DOHH2 (cell line): Measurements from ENCODE around the gene SLC39A10.
"Not testable (repeated sequence)": the region's sequence is repeated elsewhere in the genome, so short reads cannot be mapped to it uniquely, and the experiment has no call there.

Experiments used
- H3F3A ChIP-seq: fragments of 200-600 bp; sonication (generic), shearing (Covaris generic); 2 replicates; pipeline ENCODE4 v1.6.0; 2016; ENCODE audit warnings: antibody characterized with exemption, mild to moderate bottlenecking; ENCODE audit not compliant: control insufficient read depth, insufficient read depth
- H3K27ac ChIP-seq: fragments of 200-600 bp; sonication (generic); 2 replicates; pipeline ENCODE4 v1.5.1; 2014; ENCODE audit warnings: low read depth, mild to moderate bottlenecking, low read length, moderate library complexity
- H3K27me3 ChIP-seq: fragments of 200-600 bp; sonication (generic); 2 replicates; pipeline ENCODE4 v1.6.1; 2014; ENCODE audit warnings: mild to moderate bottlenecking, low read length, mixed read lengths; ENCODE audit not compliant: control insufficient read depth
- H3K36me3 ChIP-seq: fragments of 200-600 bp; sonication (generic); 2 replicates; pipeline ENCODE4 v1.6.1; 2014; ENCODE audit warnings: mild to moderate bottlenecking, low read length, moderate library complexity, mixed read lengths; ENCODE audit not compliant: control insufficient read depth
- H3K4me1 ChIP-seq: fragments of 200-600 bp; sonication (generic); 2 replicates; pipeline ENCODE4 v1.6.1; 2014; ENCODE audit warnings: mild to moderate bottlenecking, low read length, mixed read lengths; ENCODE audit not compliant: control insufficient read depth
- H3K4me2 ChIP-seq: fragments of 200-600 bp; sonication (generic); 2 replicates; pipeline ENCODE4 v1.6.0; 2014; ENCODE audit warnings: mild to moderate bottlenecking, low read length, moderate library complexity
- H3K4me3 ChIP-seq: fragments of 200-600 bp; sonication (generic); 2 replicates; pipeline ENCODE4 v1.5.1; 2014; ENCODE audit warnings: mild to moderate bottlenecking, low read length, mixed read lengths
- H3K79me2 ChIP-seq: fragments of 200-600 bp; sonication (generic); 2 replicates; pipeline ENCODE4 v1.6.1; 2014; ENCODE audit warnings: mild to moderate bottlenecking, low read length, mixed read lengths; ENCODE audit not compliant: control insufficient read depth
- H3K9me2 ChIP-seq: fragments of 200-600 bp; sonication (generic); replicated peaks from 2 replicates; pipeline ENCODE4 v1.6.1; 2014; ENCODE audit warnings: mild to moderate bottlenecking, low read length, mixed read lengths; ENCODE audit not compliant: control insufficient read depth
- H3K9me3 ChIP-seq: fragments of 200-600 bp; sonication (generic); 2 replicates; pipeline ENCODE4 v1.6.1; 2014; ENCODE audit warnings: antibody characterized with exemption, low read length, mixed read lengths; ENCODE audit not compliant: control insufficient read depth, insufficient read depth
- H4K20me1 ChIP-seq: fragments of 200-600 bp; sonication (generic); 2 replicates; pipeline ENCODE4 v1.6.0; 2014; ENCODE audit warnings: low read depth, mild to moderate bottlenecking, antibody characterized with exemption, low read length, moderate library complexity; ENCODE audit not compliant: control insufficient read depth, insufficient read depth
- CTCF ChIP-seq: fragments of 200-600 bp; sonication (generic); IDR thresholded peaks from one replicate; pipeline ENCODE4 v1.5.1; 2014; ENCODE audit warnings: antibody characterized with exemption, mild to moderate bottlenecking, low read depth, low read length; ENCODE audit not compliant: poor library complexity, severe bottlenecking
- EZH2phosphoT487 ChIP-seq: fragments of 200-600 bp; sonication (generic); IDR thresholded peaks from 2 replicates; pipeline ENCODE4 v1.6.1; 2017; ENCODE audit warnings: borderline replicate concordance, mild to moderate bottlenecking, antibody characterized with exemption, low read length, moderate library complexity, mixed read lengths

Gene SLC39A10

GRCh38 chr2:195639959-195640358 lies 17.1 kb upstream of the SLC39A10 start:
- Histone ChIP-seq H3K27me3 (no peaks in the 10 kb centered on the region), H3K27ac (no peak overlapping the region), H3K9me3 (no peaks in the 10 kb centered on the region), H3K79me2 (no peaks in the 10 kb centered on the region), H3K4me3 (no peak overlapping the region), H3K4me2 (no peak overlapping the region), H4K20me1 (no peaks in the 10 kb centered on the region), H3K9me2 (no peaks in the 10 kb centered on the region), H3F3A (peaks cover 2% of the 10 kb centered on the region; the same call in 1 of the 2 replicates), H3K36me3 (no peaks in the 10 kb centered on the region), H3K4me1 (peaks cover 8% of the 10 kb centered on the region)
- no peak for TF ChIP-seq EZH2phosphoT487
- TF ChIP-seq CTCF = no peak

- Histone ChIP-seq H3K79me2 (no peaks in the 10 kb centered on the region), H3K36me3 (no peaks in the 10 kb centered on the region), H3K4me3 (no peak overlapping the region), H3K4me1 (peaks cover 9% of the 10 kb centered on the region), H3K27ac (no peak overlapping the region), H3F3A (peaks cover 2% of the 10 kb centered on the region; the same call in 1 of the 2 replicates), H3K9me3 (no peaks in the 10 kb centered on the region), H4K20me1 (no peaks in the 10 kb centered on the region), H3K27me3 (no peaks in the 10 kb centered on the region), H3K9me2 (no peaks in the 10 kb centered on the region), H3K4me2 (no peak overlapping the region)
- TF ChIP-seq EZH2phosphoT487 = no peak
- no peak for TF ChIP-seq CTCF
Measured at GRCh38 chr2:195642027-195642678, 14.9 kb upstream of the SLC39A10 start.

DNA sequence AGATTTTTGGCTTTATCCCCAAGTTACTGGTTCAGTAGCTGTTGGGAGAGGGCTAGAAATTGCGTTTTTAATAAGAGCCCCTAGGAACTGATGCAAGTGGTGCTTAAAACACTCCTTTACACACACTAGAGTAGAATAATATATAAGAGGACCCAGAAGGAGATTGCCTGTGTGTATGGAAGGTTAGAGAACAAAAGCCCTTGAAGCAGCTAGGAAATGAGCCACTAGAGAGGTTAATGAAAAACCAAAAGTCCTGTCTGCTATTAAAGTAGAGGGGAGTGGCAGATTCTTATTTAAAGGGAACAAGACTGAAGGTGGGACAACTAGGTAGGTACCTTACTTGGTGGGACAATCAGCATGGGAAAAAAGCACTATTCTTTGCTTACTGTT lies 14.4 kb upstream of the SLC39A10 start:
- H3K4me1 ChIP-seq = peaks cover 13% of the 10 kb centered on the region
- H3K9me2 ChIP-seq = no peaks in the 10 kb centered on the region
- no peaks in the 10 kb centered on the region for H3K27me3 ChIP-seq
- peaks cover 2% of the 10 kb centered on the region; the same call in 1 of the 2 replicates for H3F3A ChIP-seq
- no peaks in the 10 kb centered on the region for H3K36me3 ChIP-seq
- no peak overlapping the region for H3K4me2 ChIP-seq
- H3K9me3 ChIP-seq = no peaks in the 10 kb centered on the region
- no peak overlapping the region for H3K4me3 ChIP-seq
- no peak overlapping the region for H3K27ac ChIP-seq
- no peaks in the 10 kb centered on the region for H3K79me2 ChIP-seq
- no peaks in the 10 kb centered on the region for H4K20me1 ChIP-seq
- TF ChIP-seq EZH2phosphoT487 (no peak), CTCF (no peak)

GRCh38 chr2:195644708-195645107 lies 12.3 kb upstream of the SLC39A10 start:
- not testable (repeated sequence) for H3K4me2 ChIP-seq, H3K27ac ChIP-seq, H3K36me3 ChIP-seq, H3K79me2 ChIP-seq, H4K20me1 ChIP-seq, H3K27me3 ChIP-seq, H3K9me2 ChIP-seq, H3K4me3 ChIP-seq, H3F3A ChIP-seq, H3K9me3 ChIP-seq
- peaks cover 27% of the 10 kb centered on the region for H3K4me1 ChIP-seq
